HCT116 (cell line): ENCODE measurements around the gene ACP1. TPM values are rescaled to one million over a fixed set of nuclear protein-coding genes. Genes with fewer than 3 reads are reported as not detected.

Source experiments
- ATAC-seq: fragments of 200-7000 bp; cut with Tn5 transposase; 2 replicates; pipeline ENCODE4 v1.9.1; 2020; ENCODE audit warnings: mild to moderate bottlenecking, moderate library complexity
- BruUV-seq: library from RNA; stranded (reverse); fragments of 400-500 nt; replicated peaks from 2 replicates; lab custom pipeline; 2021; lab: Mats Ljungman, UMichigan
- CTCF ChIA-PET: fragments of 300-600 bp; sonication (Branson Sonifier 250); formaldehyde crosslinking; loops from one replicate; lab custom pipeline; 2021; ENCODE audit warnings: antibody characterized with exemption; lab: Charles Lee
- POLR2A ChIA-PET: fragments of 300-600, 350-600 bp; sonication (Branson Sonifier 250); formaldehyde crosslinking; loops from one replicate; lab custom pipeline; 2021; ENCODE audit warnings: antibody characterized with exemption; lab: Charles Lee
- RAD21 ChIA-PET, 2 experiments: fragments of 300-600 bp; sonication (Branson Sonifier 250); formaldehyde crosslinking; loops; one replicate each; lab custom pipeline; 2023; ENCODE audit warnings: low total read pairs in 2 of 2; ENCODE audit not compliant: uncharacterized antibody in 2 of 2, unreplicated experiment in 2 of 2, low non-redundant PET in 1 of 2; lab: Charles Lee
- DNase-seq: peaks from one replicate; pipeline ENCODE4 v3.0.0-alpha.2; 2010; ENCODE audit warnings: low read depth, low spot score
- H2AFZ ChIP-seq: fragments of 200-600 bp; shearing (Covaris generic), sonication (generic); 2 replicates; pipeline ENCODE4 v1.6.1; 2017; ENCODE audit warnings: low read depth, mixed run types, mixed read lengths, antibody characterized with exemption, low read length; ENCODE audit not compliant: poor library complexity, severe bottlenecking
- H3K27ac ChIP-seq: 2 replicates; pipeline ENCODE4 v1.5.1; 2012; ENCODE audit warnings: low read depth, low read length
- H3K27me3 ChIP-seq: fragments of 200-600 bp; sonication (generic); 2 replicates; pipeline ENCODE4 v1.6.1; 2016; ENCODE audit warnings: mixed run types, low read length, mixed read lengths; ENCODE audit not compliant: insufficient read depth
- H3K36me3 ChIP-seq, 2 experiments: fragments of 200-500 bp in 1 of 2; fragments of 200-600 bp in 1 of 2; sonication (Bioruptor generic) in 1 of 2; sonication (generic) in 1 of 2; 2 replicates each; pipeline versions ENCODE4 v1.5.1 to v1.6.1; 2014 to 2016; ENCODE audit warnings: low read length in 2 of 2, inconsistent platforms in 1 of 2, mixed read lengths in 1 of 2, mixed run types in 1 of 2; ENCODE audit not compliant: insufficient read depth in 2 of 2, control insufficient read depth in 1 of 2
- H3K4me1 ChIP-seq, 2 experiments: fragments of 200-600 bp in 1 of 2; sonication (generic) in 1 of 2; 2 replicates each; pipeline versions ENCODE4 v1.5.1 to v1.6.1; 2012 to 2017; ENCODE audit warnings: low read length in 2 of 2, inconsistent platforms in 1 of 2, mild to moderate bottlenecking in 1 of 2, mixed read lengths in 1 of 2, mixed run types in 1 of 2, moderate library complexity in 1 of 2; ENCODE audit not compliant: insufficient read depth in 2 of 2, control insufficient read depth in 1 of 2
- H3K4me2 ChIP-seq: fragments of 200-600 bp; sonication (generic); 2 replicates; pipeline ENCODE4 v1.6.1; 2017; ENCODE audit warnings: mixed run types, low read length, mixed read lengths
- H3K4me3 ChIP-seq, 2 experiments: fragments of 200-600 bp in 1 of 2; sonication (generic) in 1 of 2; replicated peaks in 1 of 2; 2 replicates each; pipeline ENCODE4 v1.5.1; 2011 to 2016; ENCODE audit warnings: low read length in 2 of 2, control low read depth in 1 of 2, low read depth in 1 of 2, mild to moderate bottlenecking in 1 of 2, mixed read lengths in 1 of 2, mixed run types in 1 of 2
- H3K79me2 ChIP-seq: fragments of 200-600 bp; sonication (generic); 2 replicates; pipeline ENCODE4 v1.6.1; 2017; ENCODE audit warnings: mild to moderate bottlenecking, mixed run types, low read length, moderate library complexity, mixed read lengths; ENCODE audit not compliant: insufficient read depth
- H3K9ac ChIP-seq: fragments of 200-600 bp; sonication (generic); 2 replicates; pipeline ENCODE4 v1.6.1; 2016; ENCODE audit warnings: low read length, mixed read lengths
- H3K9me2 ChIP-seq: fragments of 200-600 bp; sonication (generic), shearing (Covaris generic); 2 replicates; pipeline ENCODE4 v1.6.1; 2017; ENCODE audit warnings: mixed run types, mild to moderate bottlenecking, moderate library complexity; ENCODE audit not compliant: insufficient read depth
- H3K9me3 ChIP-seq, 2 experiments: fragments of 200-500 bp in 1 of 2; fragments of 200-600 bp in 1 of 2; sonication (Bioruptor generic) in 1 of 2; sonication (generic) in 1 of 2; 2 replicates each; pipeline ENCODE4 v1.6.1; 2014 to 2017; ENCODE audit warnings: low read length in 2 of 2, mixed read lengths in 2 of 2, inconsistent platforms in 1 of 2, low read depth in 1 of 2, mild to moderate bottlenecking in 1 of 2, mixed run types in 1 of 2, moderate library complexity in 1 of 2; ENCODE audit not compliant: control insufficient read depth in 1 of 2, insufficient read depth in 1 of 2
- H4K20me1 ChIP-seq: fragments of 200-600 bp; sonication (generic), shearing (Covaris generic); 2 replicates; pipeline ENCODE4 v1.6.1; 2017; ENCODE audit warnings: mixed run types, mild to moderate bottlenecking, moderate library complexity; ENCODE audit not compliant: insufficient read depth
- ATF3 ChIP-seq: IDR thresholded peaks from 2 replicates; pipeline ENCODE4 v1.6.1; 2012
- CEBPB ChIP-seq: IDR thresholded peaks from 2 replicates; pipeline ENCODE4 v1.6.1; 2012; ENCODE audit warnings: low read depth
- EZH2 ChIP-seq: fragments of 200-600 bp; sonication (generic); IDR thresholded peaks from 2 replicates; pipeline ENCODE4 v1.6.1; 2017; ENCODE audit warnings: antibody characterized with exemption, mixed run types
- EZH2phosphoT487 ChIP-seq: fragments of 200-600 bp; IDR thresholded peaks from 2 replicates; pipeline ENCODE4 v1.6.1; 2018; ENCODE audit warnings: antibody characterized with exemption, borderline replicate concordance
- JUND ChIP-seq: IDR thresholded peaks from 2 replicates; pipeline ENCODE4 v1.6.1; 2012
- POLR2A ChIP-seq: IDR thresholded peaks from 2 replicates; pipeline ENCODE4 v1.7.0; 2011; ENCODE audit warnings: borderline replicate concordance; ENCODE audit not compliant: insufficient read depth, insufficient read length; ENCODE audit errors: extremely low read depth
- POLR2AphosphoS5 ChIP-seq: IDR thresholded peaks from 2 replicates; pipeline ENCODE4 v1.6.1; 2011; ENCODE audit warnings: mild to moderate bottlenecking, low read depth, low read length, moderate library complexity
- RAD21 ChIP-seq: IDR thresholded peaks from 2 replicates; pipeline ENCODE4 v1.6.1; 2012; ENCODE audit warnings: low read depth, mild to moderate bottlenecking
- REST ChIP-seq: IDR thresholded peaks from 2 replicates; pipeline ENCODE4 v1.6.1; 2012; ENCODE audit warnings: low read depth
- SP1 ChIP-seq: IDR thresholded peaks from 2 replicates; pipeline ENCODE4 v1.6.1; 2012; ENCODE audit warnings: low read depth
- SRF ChIP-seq: IDR thresholded peaks from 2 replicates; pipeline ENCODE4 v1.6.1; 2012; ENCODE audit warnings: low read depth
- ZNF274 ChIP-seq: fragments of 200-500 bp; sonication (Bioruptor generic); IDR thresholded peaks from 2 replicates; pipeline ENCODE4 v1.6.1; 2014; ENCODE audit warnings: mild to moderate bottlenecking, low read depth, low read length, inconsistent platforms
- intact Hi-C: fragments of 100-400 bp; cut with micrococcal nuclease; formaldehyde crosslinking; loops from 2 replicates; pipeline ENCODE4 v1.10.0; 2022
- total RNA-seq: library from RNA; stranded (reverse); gene quantifications from one replicate; pipeline ENCODE4 v1.2.1, GENCODE V29; 2021; ENCODE audit not compliant: unreplicated experiment
- TF ChIP-seq, protein P1 (sequence below), 3 experiments: fragments of 200-600 bp in 1 of 3; sonication (generic) in 1 of 3; IDR thresholded peaks in 2 of 3; conservative IDR thresholded peaks in 1 of 3; 2 replicates each; pipeline ENCODE4 v1.5.1; 2012 to 2017; ENCODE audit warnings: low read depth in 2 of 3, low read length in 2 of 3, antibody characterized with exemption in 1 of 3, borderline replicate concordance in 1 of 3, control low read depth in 1 of 3, mild to moderate bottlenecking in 1 of 3, mixed read lengths in 1 of 3, mixed run types in 1 of 3, moderate library complexity in 1 of 3; ENCODE audit not compliant: insufficient read depth in 1 of 3
- TF ChIP-seq, protein P2 (sequence below): IDR thresholded peaks from 2 replicates; pipeline ENCODE4 v1.6.1; 2011; ENCODE audit warnings: mild to moderate bottlenecking, low read length, moderate library complexity; ENCODE audit not compliant: insufficient replicate concordance; ENCODE audit errors: extremely low read depth

ACP1 gene
- total RNA-seq, 1 experiment from 2014 or later, result 113 TPM

- intact Hi-C loops, result no loop called here
- no TSS peak for BruUV-seq
- Histone ChIP-seq H3K4me1 (no peaks in the 10 kb centered on the region), H3K9me2 (no peaks in the 10 kb centered on the region), H4K20me1 (0 out of 2 replicates have a peak, but pooled peaks cover 2% of the 10 kb centered on the region), H3K9me3 (no peaks in the 10 kb centered on the region), H3K79me2 (peaks cover 25% of the 10 kb centered on the region), H3K27me3 (no peaks in the 10 kb centered on the region), H3K4me2 (no peak overlapping the region), H3K27ac (no peak overlapping the region), H2AFZ (no peak overlapping the region), H3K9ac (no peak overlapping the region), H3K4me3 (no peak overlapping the region), H3K36me3 (peaks cover 24 to 34% of the 10 kb centered on the region in 2 experiments; a peak in 3 of 4 replicates)
- ATAC-seq, result no peak
- TF ChIP-seq CEBPB (no peak), EZH2 (no peak), SRF (no peak), EZH2phosphoT487 (no peak), RAD21 (no peak), ZNF274 (no peak), SP1 (no peak), POLR2AphosphoS5 (no peak), JUND (no peak), POLR2A (no peak), ATF3 (no peak), REST (no peak)
- TF ChIP-seq, protein P1, sequence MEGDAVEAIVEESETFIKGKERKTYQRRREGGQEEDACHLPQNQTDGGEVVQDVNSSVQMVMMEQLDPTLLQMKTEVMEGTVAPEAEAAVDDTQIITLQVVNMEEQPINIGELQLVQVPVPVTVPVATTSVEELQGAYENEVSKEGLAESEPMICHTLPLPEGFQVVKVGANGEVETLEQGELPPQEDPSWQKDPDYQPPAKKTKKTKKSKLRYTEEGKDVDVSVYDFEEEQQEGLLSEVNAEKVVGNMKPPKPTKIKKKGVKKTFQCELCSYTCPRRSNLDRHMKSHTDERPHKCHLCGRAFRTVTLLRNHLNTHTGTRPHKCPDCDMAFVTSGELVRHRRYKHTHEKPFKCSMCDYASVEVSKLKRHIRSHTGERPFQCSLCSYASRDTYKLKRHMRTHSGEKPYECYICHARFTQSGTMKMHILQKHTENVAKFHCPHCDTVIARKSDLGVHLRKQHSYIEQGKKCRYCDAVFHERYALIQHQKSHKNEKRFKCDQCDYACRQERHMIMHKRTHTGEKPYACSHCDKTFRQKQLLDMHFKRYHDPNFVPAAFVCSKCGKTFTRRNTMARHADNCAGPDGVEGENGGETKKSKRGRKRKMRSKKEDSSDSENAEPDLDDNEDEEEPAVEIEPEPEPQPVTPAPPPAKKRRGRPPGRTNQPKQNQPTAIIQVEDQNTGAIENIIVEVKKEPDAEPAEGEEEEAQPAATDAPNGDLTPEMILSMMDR (IDR thresholded peaks at IDR 0.05 in 2 of 3, conservative IDR thresholded peaks at IDR 0.05 in 1 of 3; ENCODE audit: borderline replicate concordance in 1 of 3, insufficient read depth in 1 of 3, low read depth in 2 of 3, low read length in 2 of 3), result no peak
- TF ChIP-seq, protein P2, sequence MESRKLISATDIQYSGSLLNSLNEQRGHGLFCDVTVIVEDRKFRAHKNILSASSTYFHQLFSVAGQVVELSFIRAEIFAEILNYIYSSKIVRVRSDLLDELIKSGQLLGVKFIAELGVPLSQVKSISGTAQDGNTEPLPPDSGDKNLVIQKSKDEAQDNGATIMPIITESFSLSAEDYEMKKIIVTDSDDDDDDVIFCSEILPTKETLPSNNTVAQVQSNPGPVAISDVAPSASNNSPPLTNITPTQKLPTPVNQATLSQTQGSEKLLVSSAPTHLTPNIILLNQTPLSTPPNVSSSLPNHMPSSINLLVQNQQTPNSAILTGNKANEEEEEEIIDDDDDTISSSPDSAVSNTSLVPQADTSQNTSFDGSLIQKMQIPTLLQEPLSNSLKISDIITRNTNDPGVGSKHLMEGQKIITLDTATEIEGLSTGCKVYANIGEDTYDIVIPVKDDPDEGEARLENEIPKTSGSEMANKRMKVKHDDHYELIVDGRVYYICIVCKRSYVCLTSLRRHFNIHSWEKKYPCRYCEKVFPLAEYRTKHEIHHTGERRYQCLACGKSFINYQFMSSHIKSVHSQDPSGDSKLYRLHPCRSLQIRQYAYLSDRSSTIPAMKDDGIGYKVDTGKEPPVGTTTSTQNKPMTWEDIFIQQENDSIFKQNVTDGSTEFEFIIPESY, result no peak
- ChIA-PET RAD21 (no interaction called here), CTCF (no interaction called here), POLR2A (no interaction called here)
- no peak for DNase-seq
These were observed 17.9 kb downstream of the ACP1 start for GRCh38 chr2:282371-283263.
